Endodermal cell (in vitro differentiated cells): Measurements from ENCODE around the gene SPTAN1. TPM values are rescaled to one million over a fixed set of nuclear protein-coding genes. Genes with fewer than 3 reads are reported as not detected.

ENCODE experiments used
- DNase-seq: peaks from one replicate; pipeline ENCODE4 v3.0.0-alpha.2; 2017
- H3K27ac ChIP-seq: 2 replicates; pipeline ENCODE4 v1.5.1; 2013; ENCODE audit warnings: mild to moderate bottlenecking, low read depth, low read length, moderate library complexity
- H3K27me3 ChIP-seq: 2 replicates; pipeline ENCODE4 v1.6.1; 2013; ENCODE audit warnings: mild to moderate bottlenecking, low read length, moderate library complexity; ENCODE audit not compliant: insufficient read depth, control insufficient read depth, poor library complexity, severe bottlenecking
- H3K36me3 ChIP-seq: 2 replicates; pipeline ENCODE4 v1.7.0; 2013; ENCODE audit warnings: mild to moderate bottlenecking, low read length, moderate library complexity; ENCODE audit not compliant: control insufficient read depth, insufficient read depth
- H3K4me1 ChIP-seq: one replicate; pipeline ENCODE4 v1.7.0; 2013; ENCODE audit warnings: low read length; ENCODE audit not compliant: control insufficient read depth, insufficient read depth
- H3K4me3 ChIP-seq: 2 replicates; pipeline ENCODE4 v1.5.1; 2013; ENCODE audit warnings: mild to moderate bottlenecking, low read length, moderate library complexity
- H3K9ac ChIP-seq: 2 replicates; pipeline ENCODE4 v1.6.1; 2013; ENCODE audit warnings: mild to moderate bottlenecking, low read length, moderate library complexity; ENCODE audit not compliant: poor library complexity, severe bottlenecking; ENCODE audit errors: extremely low read depth
- H3K9me3 ChIP-seq: 2 replicates; pipeline ENCODE4 v1.6.1; 2013; ENCODE audit warnings: mild to moderate bottlenecking, low read length, moderate library complexity; ENCODE audit not compliant: control insufficient read depth
- H3K27ac Mint-ChIP-seq: 2 replicates; pipeline ENCODE4 v1.8.0; 2020; ENCODE audit warnings: mixed read lengths
- H3K27me3 Mint-ChIP-seq: 2 replicates; pipeline ENCODE4 v1.8.0; 2021; ENCODE audit warnings: mild to moderate bottlenecking, mixed read lengths; ENCODE audit not compliant: insufficient read depth
- H3K36me3 Mint-ChIP-seq: 2 replicates; pipeline ENCODE4 v1.8.0; 2020; ENCODE audit warnings: low read depth, mixed read lengths
- H3K4me1 Mint-ChIP-seq: 2 replicates; pipeline ENCODE4 v1.8.0; 2020; ENCODE audit warnings: mixed read lengths
- H3K4me3 Mint-ChIP-seq: 2 replicates; pipeline ENCODE4 v1.8.0; 2020; ENCODE audit warnings: mild to moderate bottlenecking, moderate library complexity, mixed read lengths
- H3K9me3 Mint-ChIP-seq: 2 replicates; pipeline ENCODE4 v1.8.0; 2020; ENCODE audit warnings: mild to moderate bottlenecking, mixed read lengths
- CTCF ChIP-seq: fragments of 200-600 bp; sonication (generic); conservative IDR thresholded peaks from 2 replicates; pipeline ENCODE4 v1.5.0; 2021; ENCODE audit warnings: antibody characterized with exemption, mild to moderate bottlenecking
- WGBS, 2 experiments: methylation state at CpG; one replicate each; pipeline versions ENCODE4 v1.1.5 to v1.1.7; 2013; ENCODE audit warnings: missing lambda C conversion rate in 2 of 2, mixed read lengths in 1 of 2; ENCODE audit not compliant: insufficient coverage in 1 of 2, insufficient read length in 1 of 2; 5-methylcytosine and 5-hydroxymethylcytosine counted together
- total RNA-seq, 2 donors: library from RNA; stranded (reverse); fragmentation: NEBNext Ultra II Directional in 1 of 2; extraction: Animal tissue kit (Norgen Biotek cat#: 25700) in 1 of 2; gene quantifications; 2 replicates in 1 of 2; 3 replicates in 1 of 2; pipeline ENCODE4 v1.2.1, GENCODE V29; 2021

The SPTAN1 gene
- total RNA-seq, 2 donors from 2014 or later, result 309 to 319 TPM

GRCh38 chr9:128640603-128641002 lies 88.2 kb downstream of the SPTAN1 start:
- H3K36me3 ChIP-seq, result peaks cover 22% of the 10 kb centered on the region
- no peak for TF ChIP-seq CTCF
- H3K27me3 ChIP-seq, result no peaks in the 10 kb centered on the region
- no peaks in the 10 kb centered on the region for H3K9me3 ChIP-seq
- H3K27ac ChIP-seq, result no peak overlapping the region
- H3K9ac ChIP-seq, result no peak overlapping the region
- Mint-ChIP-seq H3K36me3 (peaks cover 41% of the 10 kb centered on the region), H3K4me1 (no peaks in the 10 kb centered on the region), H3K9me3 (no peaks in the 10 kb centered on the region), H3K27me3 (no peaks in the 10 kb centered on the region), H3K4me3 (no peak overlapping the region), H3K27ac (no peak overlapping the region)
- WGBS, 2 experiments, result 95 to 96% methylated on average over 15 to 18 of the region's 18 CpGs
- H3K4me1 ChIP-seq, result peaks cover 2% of the 10 kb centered on the region
- H3K4me3 ChIP-seq, result no peak overlapping the region
- DNase-seq, result no peak

- no peak overlapping the region for H3K4me3 Mint-ChIP-seq
- no peaks in the 10 kb centered on the region for H3K4me1 ChIP-seq
- TF ChIP-seq CTCF, result no peak
- H3K4me3 ChIP-seq, result no peak overlapping the region
- H3K36me3 Mint-ChIP-seq, result peaks cover 41% of the 10 kb centered on the region
- no peak for DNase-seq
- peak overlapping the region; percentile 33 for H3K27ac Mint-ChIP-seq
- no peaks in the 10 kb centered on the region for H3K4me1 Mint-ChIP-seq
- no peaks in the 10 kb centered on the region for H3K9me3 Mint-ChIP-seq
- H3K36me3 ChIP-seq, result peaks cover 26% of the 10 kb centered on the region
- H3K27me3 Mint-ChIP-seq, result no peaks in the 10 kb centered on the region
- no peaks in the 10 kb centered on the region for H3K9me3 ChIP-seq
- H3K27ac ChIP-seq, result no peak overlapping the region
- WGBS, 2 experiments, result 95 to 96% methylated on average over 10 to 12 of the region's 12 CpGs
- no peaks in the 10 kb centered on the region for H3K27me3 ChIP-seq
- no peak overlapping the region for H3K9ac ChIP-seq
These were observed 90.4 kb downstream of the SPTAN1 start for GRCh38 chr9:128642675-128643245.

- peaks cover 37% of the 10 kb centered on the region for H3K36me3 Mint-ChIP-seq
- H3K4me3 Mint-ChIP-seq, result no peak overlapping the region
- DNase-seq, result no peak
- Histone ChIP-seq H3K4me3 (no peak overlapping the region), H3K9me3 (no peaks in the 10 kb centered on the region), H3K4me1 (no peaks in the 10 kb centered on the region), H3K27me3 (no peaks in the 10 kb centered on the region), H3K9ac (no peak overlapping the region), H3K27ac (peak overlapping the region; percentile 44), H3K36me3 (peaks cover 23% of the 10 kb centered on the region)
- 85 to 86% methylated on average over 12 of the region's 12 CpGs for WGBS, 2 experiments
- no peaks in the 10 kb centered on the region for H3K9me3 Mint-ChIP-seq
- no peaks in the 10 kb centered on the region for H3K4me1 Mint-ChIP-seq
- H3K27ac Mint-ChIP-seq, result no peak overlapping the region
- no peak for TF ChIP-seq CTCF
- no peaks in the 10 kb centered on the region for H3K27me3 Mint-ChIP-seq
These were observed 91.3 kb downstream of the SPTAN1 start for GRCh38 chr9:128643519-128644300.
